GM23248 (cell line): ENCODE measurements around the gene ACSM2A.
"Not testable (repeated sequence)": the region's sequence is repeated elsewhere in the genome, so short reads cannot be mapped to it uniquely, and the experiment has no call there.

Experiments used
- EZH2 ChIP-seq: fragments of 200-600 bp; sonication (generic); IDR thresholded peaks from 2 replicates; pipeline ENCODE4 v1.6.1; 2018; ENCODE audit warnings: antibody characterized with exemption, mild to moderate bottlenecking; ENCODE audit not compliant: insufficient read depth, poor library complexity, severe bottlenecking
- EZH2phosphoT487 ChIP-seq: fragments of 200-600 bp; sonication (generic); IDR thresholded peaks from 2 replicates; pipeline ENCODE4 v1.6.1; 2018; ENCODE audit warnings: antibody characterized with exemption, moderate library complexity, mild to moderate bottlenecking, low read depth; ENCODE audit not compliant: insufficient read depth

DNA sequence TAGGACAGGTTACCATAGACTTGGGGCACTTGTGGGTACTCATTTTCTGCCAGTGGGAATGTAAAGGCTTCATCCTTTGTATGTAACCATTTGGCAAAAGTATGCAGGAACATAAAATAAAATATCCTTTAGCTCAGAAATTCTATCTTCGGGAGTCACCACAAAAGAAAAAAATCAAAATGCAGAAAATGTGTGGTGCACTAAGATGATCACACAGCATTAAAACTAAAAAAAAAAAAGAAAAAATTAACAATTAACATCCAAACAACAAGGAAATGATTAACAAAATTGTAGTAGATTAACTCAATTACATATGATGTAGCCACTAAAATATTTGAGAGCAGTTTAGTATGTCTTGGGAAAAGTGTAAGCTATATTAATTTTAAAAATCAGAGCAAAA, 10.6 kb upstream of the ACSM2A start:
- TF ChIP-seq EZH2, EZH2phosphoT487: not testable (repeated sequence)
